Astrocyte (in vitro differentiated cells and primary cell): ENCODE data around the gene RAB6B. TPM values are rescaled to one million over a fixed set of nuclear protein-coding genes. Genes with fewer than 3 reads are reported as not detected.
A peak's percentile ranks its signal among the peaks of the same experiment; 100 is the strongest.

ENCODE experiments used
- DNase-seq: peaks from one replicate; pipeline ENCODE4 v3.0.0-alpha.2; 2010; ENCODE audit warnings: low read depth
- FAIRE-seq: peaks from 2 replicates; lab custom pipeline; 2011; peaks lifted over from hg19 to GRCh38; lab: Jason Lieb, UNC
- H2AFZ ChIP-seq: 2 replicates; pipeline ENCODE4 v1.6.0; 2012; ENCODE audit warnings: low read depth, low read length, inconsistent platforms
- H3K27ac ChIP-seq: 2 replicates; pipeline ENCODE4 v1.5.1; 2011; ENCODE audit warnings: low read depth, low read length, inconsistent platforms
- H3K27me3 ChIP-seq: 2 replicates; pipeline ENCODE4 v1.6.0; 2011; ENCODE audit warnings: low read length, inconsistent platforms; ENCODE audit not compliant: insufficient read depth
- H3K36me3 ChIP-seq: 2 replicates; pipeline ENCODE4 v1.5.1; 2011; ENCODE audit warnings: low read length, inconsistent platforms; ENCODE audit not compliant: insufficient read depth
- H3K4me1 ChIP-seq: 2 replicates; pipeline ENCODE4 v1.5.1; 2011; ENCODE audit warnings: low read length, inconsistent platforms; ENCODE audit not compliant: insufficient read depth
- H3K4me2 ChIP-seq: 2 replicates; pipeline ENCODE4 v1.6.0; 2012; ENCODE audit warnings: low read length, inconsistent platforms
- H3K4me3 ChIP-seq: 2 replicates; pipeline ENCODE4 v1.5.1; 2011; ENCODE audit warnings: low read depth, mild to moderate bottlenecking, low read length, inconsistent platforms; ENCODE audit not compliant: insufficient read depth
- H3K79me2 ChIP-seq: 2 replicates; pipeline ENCODE4 v1.6.0; 2012; ENCODE audit warnings: mild to moderate bottlenecking, low read length, inconsistent platforms; ENCODE audit not compliant: insufficient read depth
- H3K9ac ChIP-seq: 2 replicates; pipeline ENCODE4 v1.6.0; 2012; ENCODE audit warnings: mild to moderate bottlenecking, low read length, inconsistent platforms
- H3K9me3 ChIP-seq: 2 replicates; pipeline ENCODE4 v1.5.1; 2012; ENCODE audit warnings: low read depth, mild to moderate bottlenecking, low read length, inconsistent platforms; ENCODE audit not compliant: insufficient read depth
- H4K20me1 ChIP-seq: 2 replicates; pipeline ENCODE4 v1.6.0; 2012; ENCODE audit warnings: low read length, inconsistent platforms; ENCODE audit not compliant: insufficient read depth
- H3K27ac Mint-ChIP-seq: one replicate; pipeline ENCODE4 v1.8.0; 2021; ENCODE audit warnings: mild to moderate bottlenecking, mixed read lengths; ENCODE audit not compliant: unreplicated experiment
- H3K27me3 Mint-ChIP-seq: one replicate; pipeline ENCODE4 v1.8.0; 2021; ENCODE audit warnings: low read depth, mixed read lengths; ENCODE audit not compliant: unreplicated experiment
- H3K36me3 Mint-ChIP-seq: one replicate; pipeline ENCODE4 v1.8.0; 2021; ENCODE audit warnings: low read depth, mixed read lengths; ENCODE audit not compliant: unreplicated experiment
- H3K4me1 Mint-ChIP-seq: one replicate; pipeline ENCODE4 v1.8.0; 2021; ENCODE audit warnings: low read depth, mixed read lengths; ENCODE audit not compliant: unreplicated experiment
- H3K4me3 Mint-ChIP-seq: one replicate; pipeline ENCODE4 v1.8.0; 2021; ENCODE audit warnings: mild to moderate bottlenecking, moderate library complexity, mixed read lengths; ENCODE audit not compliant: unreplicated experiment
- H3K9me3 Mint-ChIP-seq: one replicate; pipeline ENCODE4 v1.8.0; 2021; ENCODE audit warnings: mild to moderate bottlenecking, mixed read lengths; ENCODE audit not compliant: unreplicated experiment
- EZH2 ChIP-seq: IDR thresholded peaks from 2 replicates; pipeline ENCODE4 v1.6.1; 2012; ENCODE audit warnings: mild to moderate bottlenecking, low read length, inconsistent platforms; ENCODE audit not compliant: insufficient read depth
- total RNA-seq: library from RNA; stranded (reverse); gene quantifications from 2 replicates; pipeline ENCODE4 v1.2.1, GENCODE V29; 2021
- TF ChIP-seq, protein P1 (sequence below): IDR thresholded peaks from 2 replicates; pipeline ENCODE4 v1.5.1; 2011; ENCODE audit warnings: low read depth, mild to moderate bottlenecking, inconsistent platforms, low read length, moderate library complexity; ENCODE audit not compliant: insufficient read depth

The RAB6B gene
- total RNA-seq, 1 donor from 2014 or later: 61.8 TPM

DNA sequence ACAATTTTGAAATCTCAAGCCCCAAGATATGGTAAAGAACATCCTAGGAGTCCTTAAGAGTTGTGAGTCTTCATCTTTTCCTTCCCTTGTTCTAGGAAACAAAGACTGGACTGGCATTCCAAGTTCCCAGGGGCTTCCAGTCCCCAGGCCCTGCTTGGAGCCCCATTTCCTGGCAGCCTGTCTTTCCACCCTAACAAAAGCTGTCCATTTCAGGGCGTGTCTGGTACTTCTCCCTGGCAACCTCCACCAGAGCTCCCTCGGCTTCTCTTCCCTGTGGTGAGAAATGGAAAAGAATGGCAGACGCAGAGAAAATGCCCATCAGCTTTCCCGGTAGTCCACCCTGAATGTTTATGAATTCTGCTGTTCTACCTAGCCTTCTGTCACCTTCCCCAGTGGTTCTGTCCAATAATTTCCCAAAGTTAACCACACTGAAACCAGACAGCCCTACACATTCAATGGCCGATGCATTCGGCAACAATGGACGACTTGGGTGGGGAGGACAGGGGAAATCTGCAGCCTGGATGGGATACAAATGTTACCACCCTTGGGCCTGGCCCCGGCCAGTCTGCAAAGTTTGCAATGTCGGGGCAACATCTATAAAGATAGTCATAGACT lies 6.8 kb downstream of the RAB6B start:
- peaks cover 23% of the 10 kb centered on the region for H3K36me3 Mint-ChIP-seq
- Histone ChIP-seq H3K27me3 (peaks cover 7% of the 10 kb centered on the region), H4K20me1 (peaks cover 4% of the 10 kb centered on the region), H3K36me3 (no peaks in the 10 kb centered on the region), H3K4me1 (no peaks in the 10 kb centered on the region), H3K9ac (no peak overlapping the region), H3K79me2 (no peaks in the 10 kb centered on the region), H2AFZ (no peak overlapping the region), H3K4me2 (no peak overlapping the region), H3K27ac (no peak overlapping the region), H3K9me3 (no peaks in the 10 kb centered on the region), H3K4me3 (no peak overlapping the region)
- no peak for DNase-seq
- H3K4me1 Mint-ChIP-seq: peaks cover 23% of the 10 kb centered on the region
- FAIRE-seq: no peak
- H3K27ac Mint-ChIP-seq: no peak overlapping the region
- H3K27me3 Mint-ChIP-seq: peaks cover 1% of the 10 kb centered on the region
- no peak overlapping the region for H3K4me3 Mint-ChIP-seq
- TF ChIP-seq, protein P1, sequence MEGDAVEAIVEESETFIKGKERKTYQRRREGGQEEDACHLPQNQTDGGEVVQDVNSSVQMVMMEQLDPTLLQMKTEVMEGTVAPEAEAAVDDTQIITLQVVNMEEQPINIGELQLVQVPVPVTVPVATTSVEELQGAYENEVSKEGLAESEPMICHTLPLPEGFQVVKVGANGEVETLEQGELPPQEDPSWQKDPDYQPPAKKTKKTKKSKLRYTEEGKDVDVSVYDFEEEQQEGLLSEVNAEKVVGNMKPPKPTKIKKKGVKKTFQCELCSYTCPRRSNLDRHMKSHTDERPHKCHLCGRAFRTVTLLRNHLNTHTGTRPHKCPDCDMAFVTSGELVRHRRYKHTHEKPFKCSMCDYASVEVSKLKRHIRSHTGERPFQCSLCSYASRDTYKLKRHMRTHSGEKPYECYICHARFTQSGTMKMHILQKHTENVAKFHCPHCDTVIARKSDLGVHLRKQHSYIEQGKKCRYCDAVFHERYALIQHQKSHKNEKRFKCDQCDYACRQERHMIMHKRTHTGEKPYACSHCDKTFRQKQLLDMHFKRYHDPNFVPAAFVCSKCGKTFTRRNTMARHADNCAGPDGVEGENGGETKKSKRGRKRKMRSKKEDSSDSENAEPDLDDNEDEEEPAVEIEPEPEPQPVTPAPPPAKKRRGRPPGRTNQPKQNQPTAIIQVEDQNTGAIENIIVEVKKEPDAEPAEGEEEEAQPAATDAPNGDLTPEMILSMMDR: no peak
- TF ChIP-seq EZH2: no peak
- peaks cover 5% of the 10 kb centered on the region for H3K9me3 Mint-ChIP-seq

DNA sequence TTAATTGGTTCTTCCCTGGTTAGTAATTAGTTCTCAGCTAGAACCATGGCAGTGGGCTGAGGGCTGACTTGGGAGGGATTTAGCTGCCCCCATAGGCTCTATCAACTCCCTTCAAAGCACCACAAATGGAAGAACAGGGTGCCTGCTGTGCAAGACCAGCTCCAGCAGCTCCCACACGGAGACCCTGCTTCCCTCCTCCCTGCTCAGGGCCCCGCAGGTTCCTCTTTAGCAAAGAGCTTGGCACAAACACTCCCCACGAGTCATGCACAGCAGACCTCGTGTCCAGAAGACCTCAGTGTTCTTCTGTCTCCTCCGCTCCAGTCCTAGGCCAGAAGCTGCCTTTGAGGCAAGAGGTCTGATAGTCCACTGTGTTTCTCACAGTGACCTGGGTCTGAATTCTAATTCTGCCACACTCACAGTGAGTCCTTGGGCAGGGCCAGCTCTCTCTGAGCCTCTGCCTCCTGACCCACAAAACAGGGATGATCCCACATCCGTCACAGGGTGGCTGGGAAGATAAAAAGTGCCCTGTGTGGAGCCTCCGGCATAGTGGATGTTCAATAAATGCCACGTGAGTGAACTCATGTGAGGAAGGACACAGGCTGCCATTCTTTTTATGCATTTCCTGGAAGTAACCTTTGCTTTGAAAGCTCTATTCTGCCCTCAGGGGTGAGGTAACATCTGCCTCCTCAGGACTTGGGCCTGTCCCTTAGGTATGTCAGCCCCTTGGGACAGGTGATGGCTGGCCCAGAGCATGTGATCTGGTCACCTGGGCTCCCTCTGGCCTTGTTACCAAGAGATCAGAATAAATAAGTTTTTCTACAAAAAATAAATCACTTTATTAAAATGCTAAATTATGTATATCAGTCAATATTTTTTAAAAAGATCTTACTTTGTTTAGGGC lies 7.6 kb downstream of the RAB6B start:
- Histone ChIP-seq H3K79me2 (no peaks in the 10 kb centered on the region), H3K9ac (no peak overlapping the region), H4K20me1 (no peaks in the 10 kb centered on the region), H3K4me3 (no peak overlapping the region), H3K27me3 (peaks cover 4% of the 10 kb centered on the region), H3K27ac (no peak overlapping the region), H3K36me3 (no peaks in the 10 kb centered on the region), H2AFZ (no peak overlapping the region), H3K9me3 (no peaks in the 10 kb centered on the region), H3K4me2 (no peak overlapping the region), H3K4me1 (no peaks in the 10 kb centered on the region)
- Mint-ChIP-seq H3K27me3 (peaks cover 1% of the 10 kb centered on the region), H3K4me3 (peak overlapping the region; percentile 50), H3K27ac (no peak overlapping the region), H3K4me1 (peaks cover 18% of the 10 kb centered on the region), H3K36me3 (peaks cover 23% of the 10 kb centered on the region), H3K9me3 (peaks cover 5% of the 10 kb centered on the region)
- no peak for TF ChIP-seq EZH2
- TF ChIP-seq, protein P1: no peak
- FAIRE-seq (no peak), DNase-seq (no peak)
